NCI-H1417 (cell line): ENCODE results near the gene AQP6.
A peak's percentile ranks its signal among the peaks of the same experiment; 100 is the strongest.

ENCODE experiments used
- DNase-seq, 3 experiments: peaks; one replicate each; lab custom pipeline; 2025; lab: John Stamatoyannopoulos, UW

Gene AQP6

GRCh38 chr12:49990273-49990672 is 17.5 kb downstream of the AQP6 start:
- DNase-seq = no peak

GRCh38 chr12:49998453-49998852 is 25.7 kb downstream of the AQP6 start:
- no peak for DNase-seq

- DNase-seq = no peak
Measured at GRCh38 chr12:50003595-50003994, 30.8 kb downstream of the AQP6 start.

GRCh38 chr12:50004696-50005095 is 31.9 kb downstream of the AQP6 start:
- DNase-seq = no peak

GRCh38 chr12:50005175-50005574 is 32.4 kb downstream of the AQP6 start:
- no peak for DNase-seq

- DNase-seq = no peak
Measured at GRCh38 chr12:50006280-50006679, 33.5 kb downstream of the AQP6 start.

GRCh38 chr12:50006754-50007442 is 34.2 kb downstream of the AQP6 start:
- peak in 1 of 3 experiments; percentile 48 for DNase-seq

- DNase-seq = no peak
Measured at GRCh38 chr12:50013361-50014147, 40.8 kb downstream of the AQP6 start.

GRCh38 chr12:50014342-50014741 is 41.6 kb downstream of the AQP6 start:
- DNase-seq = no peak

GRCh38 chr12:50016501-50017475 is 44.0 kb downstream of the AQP6 start:
- DNase-seq = no peak

- DNase-seq = no peak
Measured at GRCh38 chr12:50017641-50018040, 44.9 kb downstream of the AQP6 start.

- DNase-seq = no peak
Measured at GRCh38 chr12:50018154-50018553, 45.4 kb downstream of the AQP6 start.

GRCh38 chr12:50018968-50019367 is 46.2 kb downstream of the AQP6 start:
- no peak for DNase-seq

GRCh38 chr12:50019524-50019923 is 46.8 kb downstream of the AQP6 start:
- no peak for DNase-seq

- DNase-seq = no peak
Measured at GRCh38 chr12:50021031-50021430, 48.3 kb downstream of the AQP6 start.

- no peak for DNase-seq
Measured at GRCh38 chr12:50022903-50023302, 50.2 kb downstream of the AQP6 start.

- no peak for DNase-seq
Measured at GRCh38 chr12:50024227-50024626, 51.5 kb downstream of the AQP6 start.

GRCh38 chr12:50024805-50025186 is 52.0 kb downstream of the AQP6 start:
- peak in 2 of 3 experiments; percentile 70 for DNase-seq

GRCh38 chr12:50025187-50026059 is 52.7 kb downstream of the AQP6 start, which contains the start of gene RACGAP1:
RACGAP1 (minus strand) TSS chr12:50025494; CDS start chr12:50016715, 8,779 bp downstream.
- DNase-seq = peak; percentile 99 to 100 (median 100)

- DNase-seq = no peak
Measured at GRCh38 chr12:50026691-50027090, 53.9 kb downstream of the AQP6 start.
